Measurements from ENCODE around the gene APP. TPM values are rescaled to one million over a fixed set of nuclear protein-coding genes. Genes with fewer than 3 reads are reported as not detected.

APP gene
- total and polyA plus RNA-seq, 10 of the 15 experiments (the other 5 are each of a cell fraction or from before 2014, with no cell fraction given) = 8.8 to 94.9 (median 51.0) TPM

GRCh38 chr21:25885880-25886279 is 284.7 kb downstream of the APP start:
- Histone ChIP-seq H3K27ac (ENCODE audit: control insufficient read depth, insufficient read depth) (no peak overlapping the region), H4K20me1 (ENCODE audit: control insufficient read depth, insufficient read depth) (no peaks in the 10 kb centered on the region), H3K79me2 (ENCODE audit: control insufficient read depth, insufficient read depth, low read length) (no peaks in the 10 kb centered on the region), H3K36me3 (ENCODE audit: control insufficient read depth in 2 of 2, insufficient read depth in 2 of 2, low read length in 1 of 2) (no peaks in the 10 kb centered on the region), H3K4me2 (ENCODE audit: control insufficient read depth, insufficient read depth) (no peak overlapping the region), H3K27me3 (replicated peaks in 1 of 2; ENCODE audit: control insufficient read depth in 2 of 2, insufficient read depth in 2 of 2, low read length in 1 of 2) (no peaks in the 10 kb centered on the region), H3K4me3 (no peak overlapping the region), H3K4me1 (ENCODE audit: control insufficient read depth, insufficient read depth, low read length) (no peaks in the 10 kb centered on the region), H3K9ac (ENCODE audit: control insufficient read depth, insufficient read depth, low read length) (no peak overlapping the region), H3K9me3 (replicated peaks; ENCODE audit: control insufficient read depth, insufficient read depth, low read length) (no peaks in the 10 kb centered on the region), H2AFZ (ENCODE audit: control insufficient read depth, low read depth, low read length) (no peak overlapping the region)
- in situ Hi-C loops (cut with MboI) = loop anchor here (5.0 kb wide), 1 partner anchor 831 kb away; no protein-coding TSS in a partner anchor
- DNase-seq (ENCODE audit: low read depth, low spot score) (no peak), FAIRE-seq (no peak), ATAC-seq (no peak)
- WGBS (ENCODE audit: insufficient coverage, insufficient replicate concordance, low lambda C conversion rate, missing lambda C conversion rate) = 31% methylated on average over 7 of the region's 7 CpGs
- no TSS peak for BruUV-seq (replicated peaks)
- ChIA-PET POLR2A (no interaction called here), CTCF (interaction anchor here (1.0 to 1.5 kb wide), 3 partner anchors 10 to 831 kb away, joined by 3 read pairs; no protein-coding TSS in a partner anchor), SMC1A (ENCODE audit: uncharacterized antibody, unreplicated experiment) (interaction anchor here (0.6 kb wide), 1 partner anchor 117 kb away, joined by 3 read pairs; no protein-coding TSS in a partner anchor), RAD21 (ENCODE audit: unreplicated experiment) (no interaction called here)
- intact Hi-C loops (cut with micrococcal nuclease; ENCODE audit: unreplicated experiment) = no loop called here
- TF ChIP-seq TBL1XR1 (IDR thresholded peaks at IDR 0.05; ENCODE audit: low read depth, low read length) = no peak
- no peak for TF ChIP-seq ZNF622 (IDR thresholded peaks at IDR 0.05)
- TF ChIP-seq SIN3A (IDR thresholded peaks at IDR 0.05; ENCODE audit: low read depth, low read length) = no peak
- TF ChIP-seq SUZ12 (IDR thresholded peaks at IDR 0.05; ENCODE audit: unreplicated experiment) = no peak
- no peak for TF ChIP-seq FOXM1 (IDR thresholded peaks at IDR 0.05; ENCODE audit: low read depth, low read length)
- no peak for TF ChIP-seq FOXK2 (IDR thresholded peaks at IDR 0.05)
- TF ChIP-seq CBX5 (IDR thresholded peaks at IDR 0.05; ENCODE audit: low read depth) = no peak
- no peak for TF ChIP-seq HDAC6 (IDR thresholded peaks at IDR 0.05; ENCODE audit: unreplicated experiment)
- TF ChIP-seq SMC3 (IDR thresholded peaks at IDR 0.05; ENCODE audit: borderline replicate concordance, low read length) = no peak
- TF ChIP-seq CBFB (IDR thresholded peaks at IDR 0.05; ENCODE audit: low read depth) = no peak
- TF ChIP-seq IRF4 (IDR thresholded peaks at IDR 0.05; ENCODE audit: low read depth, low read length) = no peak
- TF ChIP-seq ZNF274 (IDR thresholded peaks at IDR 0.05; ENCODE audit: insufficient read depth, insufficient read length) = no peak
- no peak for TF ChIP-seq ATF7 (IDR thresholded peaks at IDR 0.05; ENCODE audit: low read depth)
- no peak for TF ChIP-seq RCOR1 (conservative IDR thresholded peaks at IDR 0.05; ENCODE audit: low read depth, low read length)
- TF ChIP-seq POLR2AphosphoS2 (IDR thresholded peaks at IDR 0.05; ENCODE audit: low read depth, low read length) = no peak
- no peak for TF ChIP-seq BHLHE40 (IDR thresholded peaks at IDR 0.05; ENCODE audit: borderline replicate concordance in 1 of 2, low read depth in 2 of 2, low read length in 1 of 2)

Data from GM12878 (cell line).